NCI-H446 (cell line): ENCODE data around the gene LRP8.
A peak's percentile ranks its signal among the peaks of the same experiment; 100 is the strongest.

ENCODE experiments used
- DNase-seq, 2 experiments: peaks; one replicate each; lab custom pipeline; 2025; lab: John Stamatoyannopoulos, UW

The LRP8 gene

GRCh38 chr1:53262000-53262399 lies 65.9 kb downstream of the LRP8 start:
- no peak for DNase-seq

GRCh38 chr1:53260631-53261247 lies 67.1 kb downstream of the LRP8 start:
- DNase-seq = no peak

- DNase-seq = no peak
Measured at GRCh38 chr1:53259932-53260331, 67.9 kb downstream of the LRP8 start.

- no peak for DNase-seq
Measured at GRCh38 chr1:53258216-53258615, 69.7 kb downstream of the LRP8 start.

GRCh38 chr1:53257454-53258081 lies 70.3 kb downstream of the LRP8 start:
- no peak for DNase-seq

- DNase-seq = no peak
Measured at GRCh38 chr1:53256511-53257453, 71.1 kb downstream of the LRP8 start.

GRCh38 chr1:53255031-53255430 lies 72.8 kb downstream of the LRP8 start:
- no peak for DNase-seq

- no peak for DNase-seq
Measured at GRCh38 chr1:53254011-53254640, 73.7 kb downstream of the LRP8 start.

- DNase-seq = no peak
Measured at GRCh38 chr1:53250325-53250724, 77.5 kb downstream of the LRP8 start.

- DNase-seq = peak; percentile 15 to 54
Measured at GRCh38 chr1:53249706-53250105, 78.2 kb downstream of the LRP8 start.

- no peak for DNase-seq
Measured at GRCh38 chr1:53246261-53247134, 81.4 kb downstream of the LRP8 start.

GRCh38 chr1:53244141-53244540 lies 83.7 kb downstream of the LRP8 start:
- DNase-seq = no peak

GRCh38 chr1:53242381-53242780 lies 85.5 kb downstream of the LRP8 start:
- no peak for DNase-seq

GRCh38 chr1:53241828-53242227 lies 86.0 kb downstream of the LRP8 start:
- DNase-seq = no peak

GRCh38 chr1:53238197-53239155 lies 89.4 kb downstream of the LRP8 start, which contains the start of gene MAGOH:
Gene MAGOH, minus strand, starts transcription at chr1:53238518. Its CDS starts 70 bp downstream, at chr1:53238448.
- peak; percentile 95 to 98 for DNase-seq

- no peak for DNase-seq
Measured at GRCh38 chr1:53237638-53238037, 90.2 kb downstream of the LRP8 start.

- no peak for DNase-seq
Measured at GRCh38 chr1:53220962-53221286, 106.9 kb downstream of the LRP8 start.

- peak; percentile 91 to 94 for DNase-seq
Measured at GRCh38 chr1:53220171-53220961, 107.5 kb downstream of the LRP8 start, which contains the start of gene CZIB. Gene CZIB, minus strand, starts transcription at chr1:53220634. Its CDS starts 59 bp downstream, at chr1:53220575.

- no peak for DNase-seq
Measured at GRCh38 chr1:53219711-53220110, 108.2 kb downstream of the LRP8 start.
